Limb (tissue), 2 donors: ENCODE measurements around the gene S100A3.
A peak's percentile ranks its signal among the peaks of the same experiment; 100 is the strongest.
"Not testable (repeated sequence)": the region's sequence is repeated elsewhere in the genome, so short reads cannot be mapped to it uniquely, and the experiment has no call there.

Experiments used
- DNase-seq, 2 donors: peaks; one replicate each; pipeline ENCODE4 v3.0.0-alpha.2; 2016; ENCODE audit errors: extremely low spot score in 2 of 2

Gene S100A3

DNA sequence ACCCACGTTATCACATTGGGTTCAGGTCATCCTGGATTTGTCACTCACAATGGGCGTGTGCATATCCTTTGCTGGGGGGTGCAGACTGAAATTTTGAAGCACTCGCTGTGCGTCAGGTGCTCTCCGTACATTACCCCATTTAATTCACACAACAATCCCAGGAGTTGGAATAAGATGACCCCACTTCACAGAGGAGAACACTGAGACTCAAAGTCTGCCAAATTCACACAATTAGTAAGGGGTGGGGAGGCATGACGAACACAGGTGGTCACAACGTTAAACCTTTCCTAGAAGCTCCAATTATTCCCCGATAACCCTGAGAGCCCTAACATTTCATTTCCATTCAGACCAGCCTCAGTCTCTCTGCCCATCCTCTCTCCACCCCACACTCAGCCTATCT, 20.4 kb upstream of the S100A3 start:
- DNase-seq, result no peak

DNA sequence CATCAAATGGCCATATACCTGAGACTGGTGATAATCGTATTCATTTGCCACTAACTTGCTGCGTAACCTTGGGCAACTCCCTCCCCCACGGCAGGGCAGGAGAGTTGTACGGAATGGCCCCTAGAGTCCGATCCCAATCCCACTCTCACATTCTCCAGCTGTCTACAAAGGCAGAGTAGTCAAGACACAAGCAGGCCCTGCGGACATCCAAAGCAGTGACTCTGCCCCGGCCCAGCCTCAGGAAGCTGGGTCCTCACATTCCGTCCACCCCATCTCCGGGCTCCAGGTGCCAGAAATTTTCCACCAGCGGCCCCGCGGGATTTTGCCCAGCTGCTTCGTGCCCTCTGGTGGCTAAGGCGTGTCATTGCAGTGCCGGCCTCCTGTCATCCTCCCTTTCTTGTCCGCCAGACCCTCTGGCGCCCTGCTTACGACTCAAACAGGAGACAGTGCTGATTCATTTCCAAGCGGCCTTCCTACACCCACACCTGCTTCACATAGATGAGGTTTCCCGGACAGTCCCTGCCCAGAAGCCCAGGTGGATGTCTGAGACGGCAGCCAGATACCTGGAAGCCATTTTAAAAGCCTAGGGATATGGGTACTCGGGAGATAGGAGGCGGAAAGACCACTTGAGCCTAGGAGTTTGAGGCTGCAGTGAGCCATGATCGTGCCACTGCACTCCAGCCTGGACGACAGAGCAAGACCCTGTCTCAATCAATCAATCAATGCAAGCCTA, 19.5 kb upstream of the S100A3 start:
- peak; percentile 93 for DNase-seq

DNA sequence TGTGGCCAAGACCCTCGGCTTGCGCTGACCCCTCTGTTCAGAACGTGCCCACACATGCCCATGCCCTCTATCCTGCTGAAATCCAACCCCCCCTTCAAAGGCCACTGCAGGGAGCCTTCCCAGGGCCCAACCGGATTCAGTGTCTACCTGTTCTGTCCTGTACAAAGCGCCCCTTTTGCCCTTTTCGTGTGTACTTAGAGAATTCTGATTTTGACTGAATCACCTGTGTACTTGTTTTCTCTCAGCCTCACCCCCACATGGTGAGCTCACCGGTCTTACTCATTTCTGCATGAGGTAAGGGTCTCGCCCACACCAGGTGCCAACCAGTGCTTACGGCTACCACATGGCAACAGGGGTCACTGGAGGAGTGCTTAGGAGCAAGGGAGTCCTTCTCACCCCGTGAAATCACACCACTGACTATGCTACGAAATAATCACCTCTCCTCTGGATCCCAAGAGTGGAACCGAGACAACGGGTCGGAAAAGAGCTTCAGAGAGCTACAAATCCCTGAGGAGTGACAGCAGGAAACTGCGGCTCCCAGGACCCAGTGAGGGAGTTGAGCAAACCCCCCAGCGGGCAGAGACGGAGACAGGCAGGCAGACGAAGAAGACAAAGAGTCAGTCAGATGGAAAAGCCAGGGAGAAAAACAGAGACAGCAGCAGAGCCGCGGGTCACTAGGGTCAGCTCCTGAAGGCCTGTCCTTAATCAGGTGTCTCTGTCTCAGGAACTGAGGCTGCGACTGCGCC, 18.7 kb upstream of the S100A3 start:
- DNase-seq, result no peak

- DNase-seq, result peak; percentile 82 to 85
Observed at GRCh38 chr1:153566414-153567371, 17.6 kb upstream of the S100A3 start.

- DNase-seq, result no peak
Observed at GRCh38 chr1:153565529-153566374, 16.7 kb upstream of the S100A3 start, which contains the start of gene S100A2. S100A2 (minus strand) TSS chr1:153565844; CDS start chr1:153563877, 1,967 bp downstream.

GRCh38 chr1:153563991-153564390, 14.9 kb upstream of the S100A3 start:
- DNase-seq, result no peak

DNA sequence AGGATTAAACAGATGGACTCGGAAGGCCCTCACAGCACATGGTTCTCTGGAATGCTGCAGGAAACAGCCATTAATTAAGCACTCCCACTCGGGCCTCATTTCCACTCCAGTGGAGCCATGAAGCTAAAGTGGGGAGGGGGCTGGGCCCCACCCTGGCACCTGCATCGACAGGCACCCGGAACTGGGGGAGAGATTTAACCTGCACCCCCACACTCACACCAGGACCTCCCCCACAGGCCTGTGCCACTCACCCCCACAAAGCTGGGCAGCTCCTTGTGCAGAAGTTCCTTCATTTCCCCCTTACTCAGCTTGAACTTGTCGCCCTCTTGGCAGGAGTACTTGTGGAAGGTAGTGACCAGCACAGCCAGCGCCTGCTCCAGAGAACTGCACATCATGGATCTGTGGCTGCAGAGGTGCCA, 14.4 kb upstream of the S100A3 start:
- no peak for DNase-seq

GRCh38 chr1:153562021-153562420, 13.0 kb upstream of the S100A3 start:
- DNase-seq, result not testable (repeated sequence)

DNA sequence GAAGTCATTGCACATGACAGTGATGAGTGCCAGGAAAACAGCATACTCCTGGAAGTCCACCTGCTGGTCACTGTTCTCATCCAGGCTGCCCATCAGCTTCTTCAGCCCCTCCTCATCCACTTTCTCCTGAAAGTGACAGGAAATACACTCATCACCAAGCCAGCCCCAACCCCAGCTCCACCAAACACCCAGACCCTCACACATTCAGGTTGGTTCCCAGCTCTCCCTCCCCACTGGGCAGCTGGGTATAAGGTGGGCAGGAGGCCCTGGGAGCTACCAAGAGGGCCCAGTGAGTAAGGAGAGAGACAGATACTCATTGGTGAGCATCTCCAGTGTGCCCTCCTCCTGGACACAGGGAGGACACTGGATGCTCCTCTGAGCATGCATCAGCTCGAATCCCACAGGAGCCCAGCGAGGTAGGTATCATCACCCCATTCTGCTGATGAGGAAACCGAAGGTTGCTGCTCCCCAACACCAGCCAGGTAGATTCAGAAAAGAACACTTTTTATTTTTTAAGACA, 12.5 kb upstream of the S100A3 start:
- DNase-seq, result no peak

GRCh38 chr1:153560771-153561465, 11.9 kb upstream of the S100A3 start:
- no peak for DNase-seq

DNA sequence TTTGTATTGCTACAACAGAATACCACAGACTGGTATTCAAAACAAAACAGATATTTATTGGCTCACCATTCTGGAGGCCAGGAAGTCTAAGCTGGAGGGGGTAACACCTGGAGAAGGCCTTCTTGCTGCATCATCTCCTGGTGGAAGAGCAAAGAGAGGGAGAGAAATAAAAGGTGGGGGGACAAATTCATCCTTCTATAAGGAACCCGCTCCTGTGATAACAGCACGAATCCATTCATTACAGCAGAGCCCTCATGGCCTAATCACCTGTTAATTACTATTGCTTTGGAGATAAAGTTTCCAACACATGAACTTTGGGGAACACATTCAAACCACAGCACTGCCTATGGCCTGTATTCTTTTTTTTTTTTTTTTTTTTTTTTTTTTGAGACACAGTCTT, 11.2 kb upstream of the S100A3 start:
- no peak for DNase-seq

DNA sequence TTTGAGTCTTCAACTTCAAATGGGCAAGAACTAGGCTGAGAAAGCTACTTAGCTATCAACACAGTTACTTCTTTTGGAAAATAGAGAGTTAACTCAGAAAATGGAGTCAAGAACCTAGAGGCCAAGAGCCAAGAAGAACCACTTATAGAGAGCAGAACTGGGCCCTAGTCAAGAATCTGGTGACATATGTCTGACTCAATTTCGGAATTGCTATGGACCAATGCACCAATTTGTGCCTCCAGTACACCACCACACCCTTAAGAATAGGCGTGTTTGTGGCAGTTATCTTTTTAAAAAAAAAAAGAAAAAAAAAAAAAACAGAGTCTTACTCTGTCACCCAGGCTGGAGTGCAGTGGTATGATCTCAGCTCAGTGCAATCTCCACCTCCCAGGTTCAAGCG, 8.8 kb upstream of the S100A3 start:
- no peak for DNase-seq

GRCh38 chr1:153556348-153556747, 7.3 kb upstream of the S100A3 start:
- DNase-seq, result no peak

GRCh38 chr1:153553830-153554541, 4.9 kb upstream of the S100A3 start:
- DNase-seq, result no peak

- DNase-seq, result no peak
Observed at GRCh38 chr1:153553096-153553495, 4.0 kb upstream of the S100A3 start.

- no peak for DNase-seq
Observed at GRCh38 chr1:153552335-153552734, 3.3 kb upstream of the S100A3 start.

DNA sequence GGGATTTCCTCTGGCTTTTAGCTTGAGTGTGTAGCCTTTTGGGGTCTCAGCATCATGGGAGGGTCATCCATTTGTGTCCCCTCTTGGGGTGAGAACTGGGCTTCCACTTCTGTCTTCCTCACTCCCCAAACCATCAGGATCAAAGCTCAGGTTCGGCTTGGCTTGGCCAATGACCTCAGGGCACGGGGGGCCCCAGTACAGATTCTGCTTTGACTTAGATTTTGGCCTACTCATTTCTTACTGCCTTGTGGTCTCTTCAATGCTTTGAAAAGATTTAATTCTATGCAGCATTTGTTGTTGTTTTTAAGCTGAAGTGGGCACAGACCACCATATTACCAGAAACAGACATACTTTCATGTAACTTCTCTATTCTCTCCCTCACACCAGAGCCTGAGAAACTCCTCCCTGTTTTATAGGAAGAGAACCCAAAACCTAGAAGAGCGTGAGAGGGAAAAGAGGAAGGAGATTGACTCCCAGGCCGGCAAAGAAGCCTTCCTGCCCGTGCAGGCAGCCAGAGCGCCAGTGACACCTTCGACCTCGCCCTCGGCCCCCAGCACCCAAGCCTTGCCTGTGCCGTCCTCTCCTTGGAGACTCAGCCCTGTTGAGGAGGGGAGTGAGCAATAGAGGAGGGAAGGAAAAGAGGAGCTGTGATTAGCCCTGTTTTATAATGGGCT, 1.9 kb upstream of the S100A3 start:
- DNase-seq, result no peak

DNA sequence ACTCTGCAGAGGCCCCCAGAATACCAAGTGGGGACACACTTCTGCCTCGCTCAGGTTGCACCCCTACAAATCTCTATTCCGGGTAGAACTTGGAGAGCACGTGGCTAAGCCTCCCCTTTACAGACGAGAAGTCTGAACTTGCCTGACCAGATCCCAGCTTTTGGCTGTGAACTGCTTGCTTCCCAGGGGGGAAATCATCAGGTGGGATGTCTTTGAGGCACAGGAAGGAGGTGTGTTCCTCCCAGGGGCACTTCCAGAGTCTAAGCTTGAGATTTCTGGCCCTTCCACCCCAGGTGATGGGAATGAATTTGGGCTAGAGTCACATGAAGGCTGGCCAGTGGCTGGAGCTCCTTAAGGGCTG, 1.3 kb upstream of the S100A3 start:
- no peak for DNase-seq
